ENCODE results near the gene CCDC13. TPM values are rescaled to one million over a fixed set of nuclear protein-coding genes. Genes with fewer than 3 reads are reported as not detected.

CCDC13 gene
- total and polyA plus RNA-seq, 2 of the 13 experiments (the other 11 are each of a cell fraction or from before 2014, with no cell fraction given) = 0.22 to 0.51 TPM

DNA sequence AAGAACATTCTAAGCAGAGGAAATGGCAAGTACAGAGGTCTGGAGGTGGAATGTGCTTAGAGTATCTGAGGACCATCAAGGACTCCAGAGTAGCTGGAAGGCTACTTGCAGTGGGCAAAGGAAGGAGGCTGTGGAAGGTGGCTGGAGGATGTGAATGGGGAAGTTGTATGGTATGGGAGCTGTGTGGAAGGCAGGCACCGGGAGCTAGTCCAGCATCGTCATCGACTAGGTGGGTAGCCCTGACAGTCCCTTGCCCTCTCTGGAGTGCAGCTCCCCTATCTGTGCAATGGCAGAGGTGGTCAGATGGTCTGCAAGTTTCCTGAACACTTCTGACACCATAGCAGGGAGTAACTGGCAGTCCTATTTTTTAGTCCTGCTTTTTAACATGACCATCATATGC lies 19.3 kb downstream of the CCDC13 start:
- no peaks in the 10 kb centered on the region for H3K9me3 ChIP-seq (ENCODE audit: low read length)
- H3K4me2 ChIP-seq (ENCODE audit: low read depth, low read length) = no peak overlapping the region
- FAIRE-seq = no peak
- no peaks in the 10 kb centered on the region for H4K20me1 ChIP-seq (ENCODE audit: insufficient read depth, low read length)
- ChIA-PET CTCF (ENCODE audit: low intra/inter-chr PET ratio, low total read pairs) (no interaction called here), POLR2A (no interaction called here)
- intact Hi-C loops (cut with micrococcal nuclease; ENCODE audit: unreplicated experiment) = no loop called here
- DNase-seq (ENCODE audit: low spot score) = no peak
- no peaks in the 10 kb centered on the region for H3K27me3 ChIP-seq (ENCODE audit: control insufficient read depth in 1 of 2, insufficient read depth in 2 of 2, low read length in 2 of 2)
- H2AFZ ChIP-seq (ENCODE audit: low read length) = no peak overlapping the region
- H3K36me3 ChIP-seq (replicated peaks in 1 of 2; ENCODE audit: control insufficient read depth in 1 of 2, insufficient read depth in 2 of 2, low read length in 2 of 2) = no peaks in the 10 kb centered on the region
- H3K9ac ChIP-seq (ENCODE audit: insufficient read depth, low read depth, low read length) = no peak overlapping the region
- H3K27ac ChIP-seq (ENCODE audit: extremely low read length, insufficient read depth, low read length) = no peak overlapping the region
- 84% methylated on average over 2 of the region's 3 CpGs for WGBS (ENCODE audit: low lambda C conversion rate)
- no peak for TF ChIP-seq NFE2L1 (CRISPR knock-in tag; IDR thresholded peaks at IDR 0.05; ENCODE audit: borderline replicate concordance)
- no peak for TF ChIP-seq SOX5 (CRISPR knock-in tag; IDR thresholded peaks at IDR 0.05; ENCODE audit: borderline replicate concordance)
- TF ChIP-seq, protein P1, sequence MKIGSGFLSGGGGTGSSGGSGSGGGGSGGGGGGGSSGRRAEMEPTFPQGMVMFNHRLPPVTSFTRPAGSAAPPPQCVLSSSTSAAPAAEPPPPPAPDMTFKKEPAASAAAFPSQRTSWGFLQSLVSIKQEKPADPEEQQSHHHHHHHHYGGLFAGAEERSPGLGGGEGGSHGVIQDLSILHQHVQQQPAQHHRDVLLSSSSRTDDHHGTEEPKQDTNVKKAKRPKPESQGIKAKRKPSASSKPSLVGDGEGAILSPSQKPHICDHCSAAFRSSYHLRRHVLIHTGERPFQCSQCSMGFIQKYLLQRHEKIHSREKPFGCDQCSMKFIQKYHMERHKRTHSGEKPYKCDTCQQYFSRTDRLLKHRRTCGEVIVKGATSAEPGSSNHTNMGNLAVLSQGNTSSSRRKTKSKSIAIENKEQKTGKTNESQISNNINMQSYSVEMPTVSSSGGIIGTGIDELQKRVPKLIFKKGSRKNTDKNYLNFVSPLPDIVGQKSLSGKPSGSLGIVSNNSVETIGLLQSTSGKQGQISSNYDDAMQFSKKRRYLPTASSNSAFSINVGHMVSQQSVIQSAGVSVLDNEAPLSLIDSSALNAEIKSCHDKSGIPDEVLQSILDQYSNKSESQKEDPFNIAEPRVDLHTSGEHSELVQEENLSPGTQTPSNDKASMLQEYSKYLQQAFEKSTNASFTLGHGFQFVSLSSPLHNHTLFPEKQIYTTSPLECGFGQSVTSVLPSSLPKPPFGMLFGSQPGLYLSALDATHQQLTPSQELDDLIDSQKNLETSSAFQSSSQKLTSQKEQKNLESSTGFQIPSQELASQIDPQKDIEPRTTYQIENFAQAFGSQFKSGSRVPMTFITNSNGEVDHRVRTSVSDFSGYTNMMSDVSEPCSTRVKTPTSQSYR (CRISPR knock-in tag; IDR thresholded peaks at IDR 0.05; ENCODE audit: borderline replicate concordance) = no peak
- no peak for TF ChIP-seq CEBPB (IDR thresholded peaks at IDR 0.05; ENCODE audit: borderline replicate concordance, low read depth, low read length)
- no peak for TF ChIP-seq ATF1 (CRISPR knock-in tag; IDR thresholded peaks at IDR 0.05)
- TF ChIP-seq, protein P2, sequence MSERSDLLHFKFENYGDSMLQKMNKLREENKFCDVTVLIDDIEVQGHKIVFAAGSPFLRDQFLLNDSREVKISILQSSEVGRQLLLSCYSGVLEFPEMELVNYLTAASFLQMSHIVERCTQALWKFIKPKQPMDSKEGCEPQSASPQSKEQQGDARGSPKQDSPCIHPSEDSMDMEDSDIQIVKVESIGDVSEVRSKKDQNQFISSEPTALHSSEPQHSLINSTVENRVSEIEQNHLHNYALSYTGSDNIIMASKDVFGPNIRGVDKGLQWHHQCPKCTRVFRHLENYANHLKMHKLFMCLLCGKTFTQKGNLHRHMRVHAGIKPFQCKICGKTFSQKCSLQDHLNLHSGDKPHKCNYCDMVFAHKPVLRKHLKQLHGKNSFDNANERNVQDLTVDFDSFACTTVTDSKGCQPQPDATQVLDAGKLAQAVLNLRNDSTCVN (CRISPR knock-in tag; IDR thresholded peaks at IDR 0.05; ENCODE audit: borderline replicate concordance) = no peak
- no peak for TF ChIP-seq MTF1 (CRISPR knock-in tag; IDR thresholded peaks at IDR 0.05)
- TF ChIP-seq, protein P3, sequence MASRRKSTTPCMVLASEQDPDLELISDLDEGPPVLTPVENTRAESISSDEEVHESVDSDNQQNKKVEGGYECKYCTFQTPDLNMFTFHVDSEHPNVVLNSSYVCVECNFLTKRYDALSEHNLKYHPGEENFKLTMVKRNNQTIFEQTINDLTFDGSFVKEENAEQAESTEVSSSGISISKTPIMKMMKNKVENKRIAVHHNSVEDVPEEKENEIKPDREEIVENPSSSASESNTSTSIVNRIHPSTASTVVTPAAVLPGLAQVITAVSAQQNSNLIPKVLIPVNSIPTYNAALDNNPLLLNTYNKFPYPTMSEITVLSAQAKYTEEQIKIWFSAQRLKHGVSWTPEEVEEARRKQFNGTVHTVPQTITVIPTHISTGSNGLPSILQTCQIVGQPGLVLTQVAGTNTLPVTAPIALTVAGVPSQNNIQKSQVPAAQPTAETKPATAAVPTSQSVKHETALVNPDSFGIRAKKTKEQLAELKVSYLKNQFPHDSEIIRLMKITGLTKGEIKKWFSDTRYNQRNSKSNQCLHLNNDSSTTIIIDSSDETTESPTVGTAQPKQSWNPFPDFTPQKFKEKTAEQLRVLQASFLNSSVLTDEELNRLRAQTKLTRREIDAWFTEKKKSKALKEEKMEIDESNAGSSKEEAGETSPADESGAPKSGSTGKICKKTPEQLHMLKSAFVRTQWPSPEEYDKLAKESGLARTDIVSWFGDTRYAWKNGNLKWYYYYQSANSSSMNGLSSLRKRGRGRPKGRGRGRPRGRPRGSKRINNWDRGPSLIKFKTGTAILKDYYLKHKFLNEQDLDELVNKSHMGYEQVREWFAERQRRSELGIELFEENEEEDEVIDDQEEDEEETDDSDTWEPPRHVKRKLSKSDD (CRISPR knock-in tag; IDR thresholded peaks at IDR 0.05; ENCODE audit: low read depth) = no peak
- ATAC-seq = no peak
- no TSS peak for BruUV-seq (replicated peaks)
- no peak overlapping the region for H3K4me3 ChIP-seq (replicated peaks in 1 of 3; ENCODE audit: insufficient read depth in 1 of 3, low read depth in 2 of 3, low read length in 3 of 3)
- peaks cover 42% of the 10 kb centered on the region for H3K4me1 ChIP-seq (ENCODE audit: insufficient read depth, low read length)
- in situ Hi-C loops (cut with HindIII; ENCODE audit: extremely low pct_ligation_motif_present, low pct_unique_long_range_greater_than_20kb) = no loop called here
- no peaks in the 10 kb centered on the region for H3K79me2 ChIP-seq (ENCODE audit: insufficient read depth, low read length)

All from HepG2 (cell line).